ENCODE measurements around the gene WHAMM.

GRCh38 chr15:82881747-82882146, 72.3 kb downstream of the WHAMM start:
- TF ChIP-seq POLR2A (IDR thresholded peaks at IDR 0.05; ENCODE audit: low read depth) (no peak), POLR2AphosphoS5 (IDR thresholded peaks at IDR 0.05) (no peak), EP300 (IDR thresholded peaks at IDR 0.05) (no peak)
- TF ChIP-seq, protein P1, sequence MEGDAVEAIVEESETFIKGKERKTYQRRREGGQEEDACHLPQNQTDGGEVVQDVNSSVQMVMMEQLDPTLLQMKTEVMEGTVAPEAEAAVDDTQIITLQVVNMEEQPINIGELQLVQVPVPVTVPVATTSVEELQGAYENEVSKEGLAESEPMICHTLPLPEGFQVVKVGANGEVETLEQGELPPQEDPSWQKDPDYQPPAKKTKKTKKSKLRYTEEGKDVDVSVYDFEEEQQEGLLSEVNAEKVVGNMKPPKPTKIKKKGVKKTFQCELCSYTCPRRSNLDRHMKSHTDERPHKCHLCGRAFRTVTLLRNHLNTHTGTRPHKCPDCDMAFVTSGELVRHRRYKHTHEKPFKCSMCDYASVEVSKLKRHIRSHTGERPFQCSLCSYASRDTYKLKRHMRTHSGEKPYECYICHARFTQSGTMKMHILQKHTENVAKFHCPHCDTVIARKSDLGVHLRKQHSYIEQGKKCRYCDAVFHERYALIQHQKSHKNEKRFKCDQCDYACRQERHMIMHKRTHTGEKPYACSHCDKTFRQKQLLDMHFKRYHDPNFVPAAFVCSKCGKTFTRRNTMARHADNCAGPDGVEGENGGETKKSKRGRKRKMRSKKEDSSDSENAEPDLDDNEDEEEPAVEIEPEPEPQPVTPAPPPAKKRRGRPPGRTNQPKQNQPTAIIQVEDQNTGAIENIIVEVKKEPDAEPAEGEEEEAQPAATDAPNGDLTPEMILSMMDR (IDR thresholded peaks at IDR 0.05), result no peak
